ENCODE results near the gene ADCY5.

Gene ADCY5

DNA sequence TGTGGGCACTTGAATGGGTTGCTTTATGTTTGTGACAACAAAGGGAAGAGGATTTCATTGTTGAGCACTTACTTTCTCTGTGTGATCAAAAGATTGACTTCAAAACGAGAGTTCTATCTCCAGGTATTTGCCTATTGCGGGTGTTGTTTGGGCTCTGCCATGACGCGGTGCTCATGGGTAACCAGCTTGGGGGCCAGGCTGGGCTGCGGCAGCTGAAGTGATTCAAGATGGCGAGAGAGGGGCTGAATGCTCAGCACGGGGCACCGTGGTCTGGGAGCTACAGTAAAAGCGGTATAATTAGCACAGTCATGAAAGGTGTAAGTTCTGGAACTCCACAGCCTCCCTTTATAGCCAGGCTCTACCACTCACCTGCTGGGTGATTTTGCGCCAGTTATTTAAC is 31.0 kb upstream of the ADCY5 start:
- no peak overlapping the region for H2BK15ac ChIP-seq (ENCODE audit: low read length)
- no peaks in the 10 kb centered on the region for H3K9me3 ChIP-seq (replicated peaks in 1 of 2; ENCODE audit: control insufficient read depth in 2 of 2, insufficient read depth in 1 of 2, low read depth in 1 of 2, low read length in 2 of 2)
- peaks cover 0 to 3% of the 10 kb centered on the region in 2 donors for H3K4me1 ChIP-seq (ENCODE audit: control insufficient read depth in 2 of 2, insufficient read depth in 1 of 2, low read depth in 1 of 2, low read length in 2 of 2)
- H2BK12ac ChIP-seq (ENCODE audit: low read length), result no peak overlapping the region
- H3K36me3 ChIP-seq (replicated peaks in 1 of 2; ENCODE audit: control insufficient read depth in 2 of 2, insufficient read depth in 2 of 2, low read length in 2 of 2), result no peaks in the 10 kb centered on the region
- no peak overlapping the region for H2AK5ac ChIP-seq (ENCODE audit: low read depth, low read length)
- H3K9ac ChIP-seq (ENCODE audit: low read depth, low read length, poor library complexity), result no peak overlapping the region
- peaks cover 0 to 31% (median 0%) of the 10 kb centered on the region in 3 experiments for H3K27me3 ChIP-seq (ENCODE audit: control insufficient read depth in 3 of 3, insufficient read depth in 3 of 3, low read depth in 1 of 3, low read length in 3 of 3)
- H3K79me1 ChIP-seq (ENCODE audit: low read depth, low read length), result no peaks in the 10 kb centered on the region
- H3K18ac ChIP-seq (ENCODE audit: low read length), result no peak overlapping the region
- no peak overlapping the region for H3K23ac ChIP-seq (ENCODE audit: low read depth, low read length, poor library complexity)
- H2AFZ ChIP-seq (ENCODE audit: low read length), result no peak overlapping the region
- WGBS, 2 donors (ENCODE audit: extremely low coverage in 2 of 2, insufficient read length in 2 of 2, insufficient replicate concordance in 1 of 2), result no CpG with 5 or more reads among the region's 10 CpGs
- DNase-seq (ENCODE audit: low spot score), result no peak
- no peak overlapping the region for H3K4me3 ChIP-seq (ENCODE audit: low read length in 2 of 2)
- no peak overlapping the region for H2BK120ac ChIP-seq (ENCODE audit: low read depth, low read length)
- no peak overlapping the region for H3K27ac ChIP-seq (replicated peaks; ENCODE audit: low read length)
- H3K14ac ChIP-seq (ENCODE audit: low read length), result no peak overlapping the region
- no peak overlapping the region for H4K8ac ChIP-seq (ENCODE audit: low read depth, low read length)
- H3K4me2 ChIP-seq (ENCODE audit: insufficient read depth, low read length, poor library complexity, severe bottlenecking), result no peak overlapping the region
- H3K4ac ChIP-seq (ENCODE audit: low read length), result no peak overlapping the region
- no peak overlapping the region for H4K91ac ChIP-seq (ENCODE audit: low read depth, low read length, poor library complexity)
- H2BK5ac ChIP-seq (ENCODE audit: low read length), result no peak overlapping the region

DNA sequence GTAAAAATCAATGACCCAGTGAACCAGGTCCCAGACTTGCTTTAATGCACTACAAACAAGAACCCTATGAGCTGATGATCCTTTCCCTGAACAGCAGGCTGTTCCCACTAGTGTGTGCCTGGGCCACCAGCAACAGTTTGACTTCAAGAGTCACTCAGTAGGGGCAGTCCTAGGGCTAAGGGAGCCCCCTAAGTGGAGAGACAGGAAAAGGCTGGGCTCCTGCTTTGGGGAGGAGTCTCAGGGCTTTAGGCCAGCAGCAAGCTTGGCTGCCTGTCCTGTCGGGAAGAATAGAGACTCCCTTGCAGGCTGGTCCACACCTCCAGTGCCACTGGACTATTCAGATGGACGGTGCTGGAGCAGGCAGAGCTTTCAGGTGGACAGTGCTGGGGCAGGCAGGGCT is 29.4 kb upstream of the ADCY5 start:
- WGBS, 2 donors (ENCODE audit: extremely low coverage in 2 of 2, insufficient read length in 2 of 2, insufficient replicate concordance in 1 of 2), result no CpG with 5 or more reads among the region's 2 CpGs
- H3K23ac ChIP-seq (ENCODE audit: low read depth, low read length, poor library complexity), result no peak overlapping the region

DNA sequence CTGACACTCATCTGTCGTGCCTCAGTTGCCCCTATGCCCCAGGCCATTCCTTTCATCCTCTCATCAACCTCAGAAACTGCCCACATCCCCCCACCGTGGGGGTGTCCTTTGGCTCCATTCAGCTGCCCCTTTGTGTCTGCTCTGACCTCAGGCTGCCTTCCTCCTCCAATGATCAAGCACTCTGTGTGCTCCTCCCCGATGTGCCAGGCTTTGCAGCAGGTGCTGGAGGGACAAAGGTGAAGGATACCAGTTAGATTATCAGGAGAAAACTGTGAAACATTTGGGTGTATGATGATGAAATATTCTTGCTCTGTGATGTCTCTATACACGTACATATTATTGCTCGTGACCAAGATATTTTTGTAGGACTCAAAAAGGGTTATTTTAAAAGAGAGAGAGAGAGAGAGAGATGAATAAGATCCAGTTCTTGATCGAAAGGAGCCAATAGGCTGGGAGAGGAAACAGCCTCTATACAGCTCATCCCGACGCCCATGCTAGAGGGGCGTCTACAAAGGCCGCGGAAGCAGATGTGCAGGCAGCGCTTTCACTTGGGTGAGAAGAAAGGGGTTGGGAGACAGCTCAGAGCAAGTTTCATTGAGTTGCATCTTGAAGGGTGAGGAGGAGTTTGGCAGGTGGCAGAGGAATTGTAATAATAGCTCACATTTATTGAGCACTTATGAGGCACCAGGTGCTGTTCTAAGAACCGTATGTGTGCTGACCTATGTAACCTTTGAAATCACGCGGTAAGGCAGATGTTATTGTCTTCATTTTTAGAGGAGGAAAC is 28.3 kb upstream of the ADCY5 start:
- no peaks in the 10 kb centered on the region for H3K36me3 ChIP-seq (replicated peaks in 1 of 2; ENCODE audit: control insufficient read depth in 2 of 2, insufficient read depth in 2 of 2, low read length in 2 of 2)
- peak overlapping the region in 1 of 2 donors; percentile 52 for H3K4me3 ChIP-seq (ENCODE audit: low read length in 2 of 2)
- no peak overlapping the region for H3K23ac ChIP-seq (ENCODE audit: low read depth, low read length, poor library complexity)
- H4K91ac ChIP-seq (ENCODE audit: low read depth, low read length, poor library complexity), result no peak overlapping the region
- H3K4me2 ChIP-seq (ENCODE audit: insufficient read depth, low read length, poor library complexity, severe bottlenecking), result no peak overlapping the region
- peaks cover 0 to 3% of the 10 kb centered on the region in 2 donors for H3K4me1 ChIP-seq (ENCODE audit: control insufficient read depth in 2 of 2, insufficient read depth in 1 of 2, low read depth in 1 of 2, low read length in 2 of 2)
- H3K27ac ChIP-seq (replicated peaks; ENCODE audit: low read length), result no peak overlapping the region
- no peak overlapping the region for H2BK5ac ChIP-seq (ENCODE audit: low read length)
- H3K9me3 ChIP-seq (replicated peaks in 1 of 2; ENCODE audit: control insufficient read depth in 2 of 2, insufficient read depth in 1 of 2, low read depth in 1 of 2, low read length in 2 of 2), result no peaks in the 10 kb centered on the region
- H2AK5ac ChIP-seq (ENCODE audit: low read depth, low read length), result no peak overlapping the region
- no peak overlapping the region for H3K9ac ChIP-seq (ENCODE audit: low read depth, low read length, poor library complexity)
- peaks cover 0 to 35% (median 0%) of the 10 kb centered on the region in 3 experiments for H3K27me3 ChIP-seq (ENCODE audit: control insufficient read depth in 3 of 3, insufficient read depth in 3 of 3, low read depth in 1 of 3, low read length in 3 of 3)
- no peak overlapping the region for H4K8ac ChIP-seq (ENCODE audit: low read depth, low read length)
- no peak overlapping the region for H2BK120ac ChIP-seq (ENCODE audit: low read depth, low read length)
- H3K18ac ChIP-seq (ENCODE audit: low read length), result no peak overlapping the region
- H2AFZ ChIP-seq (ENCODE audit: low read length), result no peak overlapping the region
- WGBS, 2 donors (ENCODE audit: extremely low coverage in 2 of 2, insufficient read length in 2 of 2, insufficient replicate concordance in 1 of 2), result no CpG with 5 or more reads among the region's 15 CpGs
- no peak for DNase-seq (ENCODE audit: low spot score)
- no peaks in the 10 kb centered on the region for H3K79me1 ChIP-seq (ENCODE audit: low read depth, low read length)
- no peak overlapping the region for H2BK15ac ChIP-seq (ENCODE audit: low read length)
- no peak overlapping the region for H3K4ac ChIP-seq (ENCODE audit: low read length)
- no peak overlapping the region for H3K14ac ChIP-seq (ENCODE audit: low read length)
- no peak overlapping the region for H2BK12ac ChIP-seq (ENCODE audit: low read length)

More for the DNA sequence above, 29.4 kb upstream of the ADCY5 start:
- H2BK15ac ChIP-seq (ENCODE audit: low read length), result peak overlapping the region; percentile 39
- H2BK120ac ChIP-seq (ENCODE audit: low read depth, low read length), result no peak overlapping the region
- H3K4me2 ChIP-seq (ENCODE audit: insufficient read depth, low read length, poor library complexity, severe bottlenecking), result no peak overlapping the region
- H2BK5ac ChIP-seq (ENCODE audit: low read length), result no peak overlapping the region
- H3K9me3 ChIP-seq (replicated peaks in 1 of 2; ENCODE audit: control insufficient read depth in 2 of 2, insufficient read depth in 1 of 2, low read depth in 1 of 2, low read length in 2 of 2), result no peaks in the 10 kb centered on the region
- H3K79me1 ChIP-seq (ENCODE audit: low read depth, low read length), result no peaks in the 10 kb centered on the region
- peaks cover 0 to 35% (median 0%) of the 10 kb centered on the region in 3 experiments for H3K27me3 ChIP-seq (ENCODE audit: control insufficient read depth in 3 of 3, insufficient read depth in 3 of 3, low read depth in 1 of 3, low read length in 3 of 3)
- no peak for DNase-seq (ENCODE audit: low spot score)
- no peak overlapping the region for H3K27ac ChIP-seq (replicated peaks; ENCODE audit: low read length)
- no peak overlapping the region for H3K4me3 ChIP-seq (ENCODE audit: low read length in 2 of 2)
- peaks cover 0 to 3% of the 10 kb centered on the region in 2 donors for H3K4me1 ChIP-seq (ENCODE audit: control insufficient read depth in 2 of 2, insufficient read depth in 1 of 2, low read depth in 1 of 2, low read length in 2 of 2)
- no peak overlapping the region for H3K4ac ChIP-seq (ENCODE audit: low read length)
- H4K8ac ChIP-seq (ENCODE audit: low read depth, low read length), result no peak overlapping the region
- no peak overlapping the region for H3K18ac ChIP-seq (ENCODE audit: low read length)
- H3K9ac ChIP-seq (ENCODE audit: low read depth, low read length, poor library complexity), result no peak overlapping the region
- no peak overlapping the region for H3K14ac ChIP-seq (ENCODE audit: low read length)
- no peaks in the 10 kb centered on the region for H3K36me3 ChIP-seq (replicated peaks in 1 of 2; ENCODE audit: control insufficient read depth in 2 of 2, insufficient read depth in 2 of 2, low read length in 2 of 2)
- no peak overlapping the region for H2AK5ac ChIP-seq (ENCODE audit: low read depth, low read length)
- no peak overlapping the region for H2AFZ ChIP-seq (ENCODE audit: low read length)
- H2BK12ac ChIP-seq (ENCODE audit: low read length), result no peak overlapping the region
- no peak overlapping the region for H4K91ac ChIP-seq (ENCODE audit: low read depth, low read length, poor library complexity)

DNA sequence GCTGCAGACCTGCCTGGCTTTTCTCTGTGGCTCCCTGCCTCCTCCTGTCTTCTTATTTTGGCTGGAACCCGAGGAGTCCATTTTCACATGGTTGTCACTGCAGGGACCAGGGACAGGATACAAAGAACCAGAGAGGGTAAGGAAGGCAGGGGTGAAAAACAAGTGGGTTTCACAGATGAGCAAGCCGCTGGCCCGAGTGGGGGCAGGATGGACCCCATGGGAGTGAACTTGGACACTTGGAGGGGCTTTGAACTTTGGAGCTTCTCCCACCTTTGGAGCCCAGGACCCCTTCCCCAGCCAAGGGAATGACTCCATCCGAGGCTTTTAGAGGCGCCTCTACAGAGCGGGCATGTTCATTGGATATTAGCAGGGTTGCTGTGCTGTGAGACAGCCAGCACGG is 26.9 kb upstream of the ADCY5 start:
- Histone ChIP-seq H2AFZ (ENCODE audit: low read length) (no peak overlapping the region), H3K79me1 (ENCODE audit: low read depth, low read length) (no peaks in the 10 kb centered on the region), H4K91ac (ENCODE audit: low read depth, low read length, poor library complexity) (no peak overlapping the region), H2BK120ac (ENCODE audit: low read depth, low read length) (no peak overlapping the region), H3K4me3 (ENCODE audit: low read length in 2 of 2) (no peak overlapping the region), H2BK5ac (ENCODE audit: low read length) (no peak overlapping the region), H3K9me3 (replicated peaks in 1 of 2; ENCODE audit: control insufficient read depth in 2 of 2, insufficient read depth in 1 of 2, low read depth in 1 of 2, low read length in 2 of 2) (no peaks in the 10 kb centered on the region), H4K8ac (ENCODE audit: low read depth, low read length) (no peak overlapping the region), H3K27ac (replicated peaks; ENCODE audit: low read length) (no peak overlapping the region), H3K4me1 (ENCODE audit: control insufficient read depth in 2 of 2, insufficient read depth in 1 of 2, low read depth in 1 of 2, low read length in 2 of 2) (peaks cover 0 to 3% of the 10 kb centered on the region in 2 donors), H3K14ac (ENCODE audit: low read length) (no peak overlapping the region), H3K36me3 (replicated peaks in 1 of 2; ENCODE audit: control insufficient read depth in 2 of 2, insufficient read depth in 2 of 2, low read length in 2 of 2) (no peaks in the 10 kb centered on the region), H3K4ac (ENCODE audit: low read length) (no peak overlapping the region), H3K4me2 (ENCODE audit: insufficient read depth, low read length, poor library complexity, severe bottlenecking) (no peak overlapping the region), H2AK5ac (ENCODE audit: low read depth, low read length) (no peak overlapping the region), H3K27me3 (ENCODE audit: control insufficient read depth in 3 of 3, insufficient read depth in 3 of 3, low read depth in 1 of 3, low read length in 3 of 3) (peaks cover 0 to 29% (median 0%) of the 10 kb centered on the region in 3 experiments), H3K9ac (ENCODE audit: low read depth, low read length, poor library complexity) (no peak overlapping the region), H2BK15ac (ENCODE audit: low read length) (no peak overlapping the region), H3K23ac (ENCODE audit: low read depth, low read length, poor library complexity) (no peak overlapping the region), H2BK12ac (ENCODE audit: low read length) (no peak overlapping the region), H3K18ac (ENCODE audit: low read length) (no peak overlapping the region)
- no CpG with 5 or more reads among the region's 7 CpGs for WGBS, 2 donors (ENCODE audit: extremely low coverage in 2 of 2, insufficient read length in 2 of 2, insufficient replicate concordance in 1 of 2)
- DNase-seq (ENCODE audit: low spot score), result no peak

All from neuronal stem cell (in vitro differentiated cells).